Fibroblast of lung (primary cell): ENCODE data around the gene HOXA11. TPM values are rescaled to one million over a fixed set of nuclear protein-coding genes. Genes with fewer than 3 reads are reported as not detected.
A peak's percentile ranks its signal among the peaks of the same experiment; 100 is the strongest.

Source experiments
- DNase-seq, 2 donors: peaks; one replicate each; pipeline versions ENCODE4 v3.0.0 to v3.0.0-alpha.2; 2010; ENCODE audit warnings: low read depth in 2 of 2
- H2AFZ ChIP-seq: 2 replicates; pipeline ENCODE4 v1.5.1; 2012; ENCODE audit warnings: low read length, control low read depth, inconsistent platforms
- H3K27ac ChIP-seq: 2 replicates; pipeline ENCODE4 v1.5.1; 2011; ENCODE audit warnings: low read length, control low read depth; ENCODE audit not compliant: insufficient read depth
- H3K27me3 ChIP-seq: 2 replicates; pipeline ENCODE4 v1.5.1; 2011; ENCODE audit warnings: mild to moderate bottlenecking, low read length; ENCODE audit not compliant: control insufficient read depth, insufficient read depth
- H3K36me3 ChIP-seq: 2 replicates; pipeline ENCODE4 v1.5.1; 2011; ENCODE audit warnings: low read length; ENCODE audit not compliant: control insufficient read depth, insufficient read depth
- H3K4me1 ChIP-seq: 2 replicates; pipeline ENCODE4 v1.5.1; 2011; ENCODE audit warnings: low read length; ENCODE audit not compliant: control insufficient read depth, insufficient read depth; ENCODE audit errors: extremely low read depth
- H3K4me2 ChIP-seq: 2 replicates; pipeline ENCODE4 v1.5.1; 2011; ENCODE audit warnings: low read length, control low read depth; ENCODE audit not compliant: insufficient read depth; ENCODE audit errors: extremely low read depth
- H3K4me3 ChIP-seq, 4 experiments: fragments of 200-600 bp in 1 of 4; sonication (generic) in 1 of 4; replicated peaks in 1 of 4; 2 replicates each; pipeline ENCODE4 v1.5.1; 2011 to 2016; ENCODE audit warnings: low read length in 4 of 4, low read depth in 3 of 4, mild to moderate bottlenecking in 3 of 4, control low read depth in 2 of 4, inconsistent platforms in 1 of 4, mixed read lengths in 1 of 4; ENCODE audit not compliant: insufficient read depth in 1 of 4; ENCODE audit errors: control extremely low read depth in 1 of 4
- H3K79me2 ChIP-seq: 2 replicates; pipeline ENCODE4 v1.5.1; 2012; ENCODE audit warnings: mild to moderate bottlenecking, low read length, inconsistent platforms; ENCODE audit not compliant: control insufficient read depth, insufficient read depth
- H3K9ac ChIP-seq: 2 replicates; pipeline ENCODE4 v1.5.1; 2011; ENCODE audit warnings: mild to moderate bottlenecking, low read length, control low read depth; ENCODE audit not compliant: insufficient read depth
- H3K9me3 ChIP-seq: 2 replicates; pipeline ENCODE4 v1.5.1; 2012; ENCODE audit warnings: low read depth, low read length; ENCODE audit not compliant: control insufficient read depth, insufficient read depth
- H4K20me1 ChIP-seq: 2 replicates; pipeline ENCODE4 v1.5.1; 2011; ENCODE audit warnings: low read length; ENCODE audit not compliant: control insufficient read depth, insufficient read depth; ENCODE audit errors: extremely low read depth
- CTCF ChIP-seq, 2 donors: IDR thresholded peaks in 1 of 2; conservative IDR thresholded peaks in 1 of 2; 1 replicate in 1 of 2; 2 replicates in 1 of 2; pipeline ENCODE4 v1.5.1; 2011 to 2012; ENCODE audit warnings: low read length in 2 of 2, control low read depth in 1 of 2, inconsistent platforms in 1 of 2, low read depth in 1 of 2, mild to moderate bottlenecking in 1 of 2
- EZH2 ChIP-seq: IDR thresholded peaks from 2 replicates; pipeline ENCODE4 v1.5.1; 2012; ENCODE audit warnings: low read length, control low read depth, mild to moderate bottlenecking; ENCODE audit errors: missing control alignments
- polyA plus RNA-seq, 2 donors: library from polyadenylated mRNA; depleted of rRNA in 1 of 2; stranded (reverse) in 1 of 2; unstranded in 1 of 2; fragments of >200 nt; gene quantifications; 2 replicates each; pipeline ENCODE4 v1.2.1, GENCODE V29; 2011 to 2012; ENCODE audit warnings: missing spikeins in 1 of 2
- total RNA-seq: library from RNA; depleted of rRNA; stranded (reverse); fragments of >200 nt; gene quantifications from 2 replicates; pipeline ENCODE4 v1.2.1, GENCODE V29; 2014

The HOXA11 gene
- total and polyA plus RNA-seq, 2 donors (not counting 1 experiment from before 2014, with no cell fraction given) = 0.18 TPM; not detected in 1

DNA sequence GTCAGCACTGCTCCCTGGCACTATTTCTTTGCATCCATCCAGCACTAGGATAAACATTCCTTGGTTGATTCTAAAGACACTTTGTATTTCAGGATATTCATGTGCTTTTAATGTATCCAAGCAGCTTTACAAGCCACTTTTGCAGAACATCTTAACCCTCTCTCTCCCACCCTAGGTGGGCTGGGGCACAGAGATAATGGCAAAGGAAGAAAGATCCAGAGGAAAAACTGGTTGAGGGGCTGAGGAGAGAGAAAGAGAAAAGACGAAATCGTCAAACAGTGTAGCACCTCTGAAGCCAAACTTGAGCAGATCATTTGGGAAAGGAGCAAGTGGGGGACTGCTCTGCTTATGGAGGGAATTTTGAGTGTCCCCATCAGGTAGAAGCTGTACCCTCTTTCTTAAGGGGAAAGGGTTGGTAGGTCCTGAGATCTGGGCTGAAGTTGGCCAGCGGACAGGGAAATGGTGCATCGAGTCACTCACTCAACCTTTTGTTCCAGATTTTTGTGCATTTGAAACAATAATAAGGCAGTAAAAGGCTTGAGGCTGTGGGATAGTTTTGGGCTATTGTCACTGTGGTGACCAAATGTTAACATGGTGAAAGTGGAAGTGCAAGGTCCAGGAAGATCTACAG lies 19.0 kb upstream of the HOXA11 start:
- no peak overlapping the region for H3K4me2 ChIP-seq
- no peaks in the 10 kb centered on the region for H3K9me3 ChIP-seq

DNA sequence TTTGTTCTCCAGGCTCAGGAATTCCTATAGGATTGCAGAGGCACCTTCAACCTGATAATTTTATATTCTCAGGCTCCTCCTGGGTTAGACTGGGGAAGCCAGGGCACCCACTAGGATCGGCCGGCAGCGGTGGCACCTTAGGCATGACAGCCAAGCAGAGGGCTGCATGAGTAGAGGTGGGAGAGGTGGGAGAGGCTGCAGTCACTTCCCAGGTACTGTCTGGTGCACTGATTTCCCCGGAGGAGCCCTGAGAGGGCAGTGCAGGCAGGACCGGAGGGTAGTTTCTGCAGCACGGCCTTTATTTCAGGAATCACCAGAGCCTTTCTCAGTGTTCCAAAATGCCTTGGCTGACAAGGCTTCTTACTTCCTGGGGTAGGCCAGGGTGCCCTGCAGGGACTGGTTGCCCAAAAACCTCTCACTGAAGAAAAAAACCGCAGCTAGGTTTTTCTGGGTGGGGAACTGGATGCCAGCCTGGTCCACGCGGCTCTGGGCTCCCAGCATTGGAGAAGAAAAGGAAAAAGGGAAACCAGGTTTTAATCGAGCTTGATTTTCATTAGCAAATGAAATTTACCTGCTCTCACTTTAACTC lies 18.4 kb upstream of the HOXA11 start:
- Histone ChIP-seq H3K36me3 (no peaks in the 10 kb centered on the region), H2AFZ (no peak overlapping the region), H3K79me2 (no peaks in the 10 kb centered on the region), H3K9me3 (no peaks in the 10 kb centered on the region), H3K4me2 (no peak overlapping the region), H3K27me3 (peaks cover 86% of the 10 kb centered on the region), H3K4me3 (no peak overlapping the region), H3K4me1 (peaks cover 2% of the 10 kb centered on the region), H3K9ac (no peak overlapping the region), H4K20me1 (no peaks in the 10 kb centered on the region), H3K27ac (no peak overlapping the region)
- DNase-seq = no peak
- TF ChIP-seq EZH2 (no peak), CTCF (conservative IDR thresholded peaks at IDR 0.05 in 1 of 2, IDR thresholded peaks at IDR 0.05 in 1 of 2; ENCODE audit: low read depth in 1 of 2, low read length in 2 of 2) (no peak)

More for the DNA sequence above, 19.0 kb upstream of the HOXA11 start:
- no peaks in the 10 kb centered on the region for H3K79me2 ChIP-seq
- H3K9ac ChIP-seq = no peak overlapping the region
- H3K4me1 ChIP-seq = peaks cover 2% of the 10 kb centered on the region
- no peak overlapping the region for H2AFZ ChIP-seq
- no peak overlapping the region for H3K4me3 ChIP-seq
- no peak overlapping the region for H3K27ac ChIP-seq
- H3K36me3 ChIP-seq = no peaks in the 10 kb centered on the region
- peaks cover 86% of the 10 kb centered on the region for H3K27me3 ChIP-seq
- TF ChIP-seq CTCF (conservative IDR thresholded peaks at IDR 0.05 in 1 of 2, IDR thresholded peaks at IDR 0.05 in 1 of 2; ENCODE audit: low read depth in 1 of 2, low read length in 2 of 2) = no peak
- TF ChIP-seq EZH2 = peak; percentile 62
- DNase-seq = no peak
- no peaks in the 10 kb centered on the region for H4K20me1 ChIP-seq

- H3K9ac ChIP-seq = no peak overlapping the region
- H3K9me3 ChIP-seq = no peaks in the 10 kb centered on the region
- TF ChIP-seq EZH2 = no peak
- TF ChIP-seq CTCF (conservative IDR thresholded peaks at IDR 0.05 in 1 of 2, IDR thresholded peaks at IDR 0.05 in 1 of 2; ENCODE audit: low read depth in 1 of 2, low read length in 2 of 2) = no peak
- no peaks in the 10 kb centered on the region for H3K36me3 ChIP-seq
- DNase-seq = no peak
- no peak overlapping the region for H3K27ac ChIP-seq
- H3K4me1 ChIP-seq = peaks cover 2% of the 10 kb centered on the region
- no peak overlapping the region for H3K4me3 ChIP-seq
- H2AFZ ChIP-seq = no peak overlapping the region
- H3K27me3 ChIP-seq = peaks cover 86% of the 10 kb centered on the region
- H4K20me1 ChIP-seq = no peaks in the 10 kb centered on the region
- H3K79me2 ChIP-seq = no peaks in the 10 kb centered on the region
- H3K4me2 ChIP-seq = no peak overlapping the region
Observed at GRCh38 chr7:27202862-27203134, 17.8 kb upstream of the HOXA11 start.
